Adipocyte (in vitro differentiated cells): ENCODE data around the gene C2orf68.
"Not testable (repeated sequence)": the region's sequence is repeated elsewhere in the genome, so short reads cannot be mapped to it uniquely, and the experiment has no call there.

Experiments
- DNase-seq: peaks from one replicate; pipeline ENCODE4 v3.0.0-alpha.2; 2015; ENCODE audit warnings: low read depth
- H3K27me3 ChIP-seq: replicated peaks from 2 replicates; pipeline ENCODE4 v1.7.0; 2013; ENCODE audit warnings: mild to moderate bottlenecking, low read length, moderate library complexity; ENCODE audit not compliant: control insufficient read depth, insufficient read depth
- H3K36me3 ChIP-seq: 2 replicates; pipeline ENCODE4 v1.7.0; 2013; ENCODE audit warnings: low read length, mild to moderate bottlenecking, moderate library complexity; ENCODE audit not compliant: control insufficient read depth, insufficient read depth, severe bottlenecking
- H3K4me1 ChIP-seq: 2 replicates; pipeline ENCODE4 v1.7.0; 2013; ENCODE audit warnings: mild to moderate bottlenecking, low read length, moderate library complexity; ENCODE audit not compliant: control insufficient read depth, insufficient read depth
- H3K4me3 ChIP-seq: 2 replicates; pipeline ENCODE4 v1.7.0; 2013; ENCODE audit warnings: mild to moderate bottlenecking, low read length, moderate library complexity
- H3K9ac ChIP-seq: 2 replicates; pipeline ENCODE4 v1.7.0; 2013; ENCODE audit warnings: mild to moderate bottlenecking, low read length, moderate library complexity
- H3K9me3 ChIP-seq: 2 replicates; pipeline ENCODE4 v1.7.0; 2013; ENCODE audit warnings: mild to moderate bottlenecking, low read length, moderate library complexity; ENCODE audit not compliant: control insufficient read depth

C2orf68 gene

GRCh38 chr2:85577386-85578242, 34.3 kb downstream of the C2orf68 start, which contains the start of gene VAMP8:
VAMP8 (plus strand) TSS chr2:85577586; CDS start chr2:85577647, 61 bp downstream.
- Histone ChIP-seq H3K4me1 (peaks cover 23% of the 10 kb centered on the region), H3K36me3 (no peaks in the 10 kb centered on the region), H3K27me3 (no peaks in the 10 kb centered on the region), H3K4me3 (no peak within 1 kb of the TSS), H3K9me3 (no peaks in the 10 kb centered on the region), H3K9ac (no peak within 1 kb of the TSS)
- no peak for DNase-seq

- no peak for DNase-seq
- H3K27me3 ChIP-seq: no peaks in the 10 kb centered on the region
- H3K4me3 ChIP-seq: no peak overlapping the region
- no peak overlapping the region for H3K9ac ChIP-seq
- no peaks in the 10 kb centered on the region for H3K9me3 ChIP-seq
- peaks cover 23% of the 10 kb centered on the region for H3K4me1 ChIP-seq
- no peaks in the 10 kb centered on the region for H3K36me3 ChIP-seq
Observed at GRCh38 chr2:85577063-85577385, 34.8 kb downstream of the C2orf68 start.

GRCh38 chr2:85575739-85576138, 36.1 kb downstream of the C2orf68 start:
- H3K4me1 ChIP-seq: peaks cover 23% of the 10 kb centered on the region
- H3K27me3 ChIP-seq: peaks cover 6% of the 10 kb centered on the region
- DNase-seq: no peak
- H3K4me3 ChIP-seq: no peak overlapping the region
- H3K9ac ChIP-seq: no peak overlapping the region
- H3K36me3 ChIP-seq: no peaks in the 10 kb centered on the region
- no peaks in the 10 kb centered on the region for H3K9me3 ChIP-seq

- H3K9me3 ChIP-seq: no peaks in the 10 kb centered on the region
- H3K27me3 ChIP-seq: peaks cover 5% of the 10 kb centered on the region
- no peak overlapping the region for H3K9ac ChIP-seq
- peaks cover 9% of the 10 kb centered on the region for H3K4me1 ChIP-seq
- no peak for DNase-seq
- H3K36me3 ChIP-seq: no peaks in the 10 kb centered on the region
- no peak overlapping the region for H3K4me3 ChIP-seq
Observed at GRCh38 chr2:85566265-85566664, 45.6 kb downstream of the C2orf68 start.

GRCh38 chr2:85564144-85564563, 47.7 kb downstream of the C2orf68 start:
- Histone ChIP-seq H3K36me3 (peaks cover under 1% of the 10 kb centered on the region), H3K9me3 (no peaks in the 10 kb centered on the region), H3K9ac (no peak overlapping the region), H3K4me1 (peaks cover 21% of the 10 kb centered on the region), H3K27me3 (no peaks in the 10 kb centered on the region), H3K4me3 (no peak overlapping the region)
- no peak for DNase-seq

GRCh38 chr2:85561280-85562212, 50.3 kb downstream of the C2orf68 start, which contains the start of gene GGCX:
GGCX (minus strand) TSS chr2:85561493; CDS start chr2:85561428, 65 bp downstream.
- Histone ChIP-seq H3K4me3 (peak within 1 kb of the TSS; percentile 95), H3K4me1 (peaks cover 17% of the 10 kb centered on the region), H3K9me3 (no peaks in the 10 kb centered on the region), H3K36me3 (peaks cover 19% of the 10 kb centered on the region), H3K27me3 (no peaks in the 10 kb centered on the region), H3K9ac (peak within 1 kb of the TSS; percentile 99)
- peak; percentile 99 for DNase-seq

- peak overlapping the region; percentile 95 for H3K4me3 ChIP-seq
- peaks cover 22% of the 10 kb centered on the region for H3K36me3 ChIP-seq
- no peak for DNase-seq
- peak overlapping the region; percentile 99 for H3K9ac ChIP-seq
- peaks cover 17% of the 10 kb centered on the region for H3K4me1 ChIP-seq
- no peaks in the 10 kb centered on the region for H3K27me3 ChIP-seq
- no peaks in the 10 kb centered on the region for H3K9me3 ChIP-seq
Observed at GRCh38 chr2:85560812-85561279, 51.0 kb downstream of the C2orf68 start.

GRCh38 chr2:85560403-85560726, 51.5 kb downstream of the C2orf68 start:
- Histone ChIP-seq H3K36me3 (peaks cover 25% of the 10 kb centered on the region), H3K4me1 (peaks cover 17% of the 10 kb centered on the region), H3K9ac (peak overlapping the region; percentile 99), H3K4me3 (peak overlapping the region; percentile 95)
- not testable (repeated sequence) for DNase-seq, H3K27me3 ChIP-seq, H3K9me3 ChIP-seq

GRCh38 chr2:85558160-85558559, 53.7 kb downstream of the C2orf68 start:
- Histone ChIP-seq H3K36me3 (peaks cover 46% of the 10 kb centered on the region), H3K4me3 (no peak overlapping the region), H3K27me3 (no peaks in the 10 kb centered on the region), H3K9me3 (no peaks in the 10 kb centered on the region), H3K4me1 (peaks cover 17% of the 10 kb centered on the region), H3K9ac (no peak overlapping the region)
- no peak for DNase-seq

- peaks cover 17% of the 10 kb centered on the region for H3K4me1 ChIP-seq
- no peaks in the 10 kb centered on the region for H3K27me3 ChIP-seq
- DNase-seq: no peak
- H3K36me3 ChIP-seq: peaks cover 56% of the 10 kb centered on the region
- no peaks in the 10 kb centered on the region for H3K9me3 ChIP-seq
- H3K9ac ChIP-seq: no peak overlapping the region
- H3K4me3 ChIP-seq: no peak overlapping the region
Observed at GRCh38 chr2:85557130-85557529, 54.7 kb downstream of the C2orf68 start.
